HL-60 (cell line): ENCODE data around the gene GTF3C1.

ENCODE experiments used
- DNase-seq, 2 experiments: peaks; one replicate each; pipeline ENCODE4 v3.0.0-alpha.2; 2010 to 2020; ENCODE audit warnings: low read depth in 1 of 2, low spot score in 1 of 2
- H3K27ac ChIP-seq: fragments of 250-450 bp; sonication (Bioruptor Pico); replicated peaks from 2 replicates; pipeline ENCODE4 v1.5.1; 2020; ENCODE audit warnings: mild to moderate bottlenecking, moderate library complexity
- H3K27me3 ChIP-seq: fragments of 250-450 bp; sonication (Bioruptor Pico); 2 replicates; pipeline ENCODE4 v1.5.1; 2021; ENCODE audit warnings: mild to moderate bottlenecking, moderate library complexity; ENCODE audit not compliant: insufficient read depth, poor library complexity, severe bottlenecking
- H3K4me3 ChIP-seq: replicated peaks from 2 replicates; pipeline ENCODE4 v1.5.1; 2011; ENCODE audit warnings: mild to moderate bottlenecking, control low read depth, low read length; ENCODE audit not compliant: insufficient read depth
- GABPA ChIP-seq: IDR thresholded peaks from 2 replicates; pipeline ENCODE4 v1.6.1; 2012; ENCODE audit warnings: low read depth
- POLR2AphosphoS5 ChIP-seq: IDR thresholded peaks from 2 replicates; pipeline ENCODE4 v1.6.1; 2012; ENCODE audit warnings: low read depth
- SPI1 ChIP-seq: IDR thresholded peaks from 2 replicates; pipeline ENCODE4 v1.6.1; 2012; ENCODE audit warnings: low read depth, mild to moderate bottlenecking, borderline replicate concordance
- TF ChIP-seq, protein P1 (sequence below): IDR thresholded peaks from 2 replicates; pipeline ENCODE4 v1.6.1; 2012; ENCODE audit warnings: low read depth; ENCODE audit not compliant: insufficient replicate concordance
- TF ChIP-seq, protein P2 (sequence below): IDR thresholded peaks from one replicate; pipeline ENCODE4 v1.5.1; 2011; ENCODE audit warnings: low read length, control low read depth, inconsistent platforms; ENCODE audit not compliant: insufficient read depth

Gene GTF3C1

DNA sequence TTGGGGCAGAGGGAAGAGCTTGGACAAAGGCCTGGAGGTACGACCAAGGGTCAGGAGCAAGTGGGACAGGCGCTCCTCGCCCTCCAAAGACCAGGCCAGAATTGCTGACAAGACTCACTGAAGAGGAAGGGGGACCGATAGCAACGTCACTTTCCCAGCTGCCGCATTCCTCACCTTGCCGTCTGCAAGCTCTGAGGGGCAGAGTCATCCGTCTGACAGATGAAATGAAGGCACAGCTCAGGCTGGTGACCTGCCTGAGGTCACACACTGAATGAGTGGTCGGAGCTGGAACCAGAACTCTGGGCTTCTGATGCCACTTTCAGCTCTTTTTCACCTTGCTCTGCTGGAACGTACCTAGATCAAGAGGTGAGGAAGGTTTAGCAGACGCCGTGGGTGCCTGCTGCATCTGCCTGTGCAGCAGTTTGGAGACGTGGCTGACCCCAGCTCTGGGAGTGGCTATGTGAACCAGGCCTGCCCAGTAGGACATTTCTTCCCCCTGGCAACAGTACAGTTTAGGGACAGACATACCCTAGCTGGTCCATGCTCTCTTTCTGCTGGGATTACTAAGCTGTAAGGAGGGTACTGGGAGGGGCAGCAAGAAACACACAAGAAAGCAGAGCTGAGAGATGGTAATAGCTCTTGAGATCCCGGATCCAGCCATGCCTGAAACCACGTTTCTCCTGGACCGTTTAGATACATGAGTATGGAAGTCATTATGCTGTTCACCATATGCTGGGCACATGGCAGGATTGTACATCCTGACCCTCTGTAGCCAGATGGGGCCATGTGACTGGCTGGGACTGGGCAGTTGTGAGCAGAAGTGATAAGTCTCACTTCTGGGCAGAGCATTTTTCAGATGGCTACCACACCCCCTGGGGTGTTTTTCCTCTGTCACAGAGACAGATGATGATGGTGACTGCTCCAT, 96.9 kb downstream of the GTF3C1 start:
- peaks cover 9% of the 10 kb centered on the region for H3K27me3 ChIP-seq
- TF ChIP-seq GABPA (no peak), POLR2AphosphoS5 (no peak), SPI1 (no peak)
- TF ChIP-seq, protein P1, sequence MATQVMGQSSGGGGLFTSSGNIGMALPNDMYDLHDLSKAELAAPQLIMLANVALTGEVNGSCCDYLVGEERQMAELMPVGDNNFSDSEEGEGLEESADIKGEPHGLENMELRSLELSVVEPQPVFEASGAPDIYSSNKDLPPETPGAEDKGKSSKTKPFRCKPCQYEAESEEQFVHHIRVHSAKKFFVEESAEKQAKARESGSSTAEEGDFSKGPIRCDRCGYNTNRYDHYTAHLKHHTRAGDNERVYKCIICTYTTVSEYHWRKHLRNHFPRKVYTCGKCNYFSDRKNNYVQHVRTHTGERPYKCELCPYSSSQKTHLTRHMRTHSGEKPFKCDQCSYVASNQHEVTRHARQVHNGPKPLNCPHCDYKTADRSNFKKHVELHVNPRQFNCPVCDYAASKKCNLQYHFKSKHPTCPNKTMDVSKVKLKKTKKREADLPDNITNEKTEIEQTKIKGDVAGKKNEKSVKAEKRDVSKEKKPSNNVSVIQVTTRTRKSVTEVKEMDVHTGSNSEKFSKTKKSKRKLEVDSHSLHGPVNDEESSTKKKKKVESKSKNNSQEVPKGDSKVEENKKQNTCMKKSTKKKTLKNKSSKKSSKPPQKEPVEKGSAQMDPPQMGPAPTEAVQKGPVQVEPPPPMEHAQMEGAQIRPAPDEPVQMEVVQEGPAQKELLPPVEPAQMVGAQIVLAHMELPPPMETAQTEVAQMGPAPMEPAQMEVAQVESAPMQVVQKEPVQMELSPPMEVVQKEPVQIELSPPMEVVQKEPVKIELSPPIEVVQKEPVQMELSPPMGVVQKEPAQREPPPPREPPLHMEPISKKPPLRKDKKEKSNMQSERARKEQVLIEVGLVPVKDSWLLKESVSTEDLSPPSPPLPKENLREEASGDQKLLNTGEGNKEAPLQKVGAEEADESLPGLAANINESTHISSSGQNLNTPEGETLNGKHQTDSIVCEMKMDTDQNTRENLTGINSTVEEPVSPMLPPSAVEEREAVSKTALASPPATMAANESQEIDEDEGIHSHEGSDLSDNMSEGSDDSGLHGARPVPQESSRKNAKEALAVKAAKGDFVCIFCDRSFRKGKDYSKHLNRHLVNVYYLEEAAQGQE = no peak
- TF ChIP-seq, protein P2, sequence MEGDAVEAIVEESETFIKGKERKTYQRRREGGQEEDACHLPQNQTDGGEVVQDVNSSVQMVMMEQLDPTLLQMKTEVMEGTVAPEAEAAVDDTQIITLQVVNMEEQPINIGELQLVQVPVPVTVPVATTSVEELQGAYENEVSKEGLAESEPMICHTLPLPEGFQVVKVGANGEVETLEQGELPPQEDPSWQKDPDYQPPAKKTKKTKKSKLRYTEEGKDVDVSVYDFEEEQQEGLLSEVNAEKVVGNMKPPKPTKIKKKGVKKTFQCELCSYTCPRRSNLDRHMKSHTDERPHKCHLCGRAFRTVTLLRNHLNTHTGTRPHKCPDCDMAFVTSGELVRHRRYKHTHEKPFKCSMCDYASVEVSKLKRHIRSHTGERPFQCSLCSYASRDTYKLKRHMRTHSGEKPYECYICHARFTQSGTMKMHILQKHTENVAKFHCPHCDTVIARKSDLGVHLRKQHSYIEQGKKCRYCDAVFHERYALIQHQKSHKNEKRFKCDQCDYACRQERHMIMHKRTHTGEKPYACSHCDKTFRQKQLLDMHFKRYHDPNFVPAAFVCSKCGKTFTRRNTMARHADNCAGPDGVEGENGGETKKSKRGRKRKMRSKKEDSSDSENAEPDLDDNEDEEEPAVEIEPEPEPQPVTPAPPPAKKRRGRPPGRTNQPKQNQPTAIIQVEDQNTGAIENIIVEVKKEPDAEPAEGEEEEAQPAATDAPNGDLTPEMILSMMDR = no peak
- no peak overlapping the region for H3K27ac ChIP-seq
- no peak overlapping the region for H3K4me3 ChIP-seq
- DNase-seq = no peak

DNA sequence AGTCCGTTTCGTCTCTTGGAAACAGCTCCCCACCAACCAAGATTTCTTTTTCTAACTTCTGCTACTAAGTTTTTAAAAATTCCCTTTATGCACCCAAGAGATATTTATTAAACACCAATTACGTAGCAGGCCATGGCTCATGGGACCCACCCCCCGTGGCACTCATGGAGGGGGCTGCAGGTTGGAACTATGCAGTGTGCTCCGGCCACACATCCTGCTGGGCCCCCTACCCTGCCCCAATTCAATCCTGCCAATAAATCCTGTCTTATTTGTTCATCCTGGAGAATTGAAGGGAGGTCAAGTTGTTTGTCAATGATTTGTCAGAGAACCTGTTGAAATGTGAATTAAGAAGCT, 99.5 kb downstream of the GTF3C1 start:
- DNase-seq = no peak
- TF ChIP-seq SPI1 = no peak
- TF ChIP-seq, protein P1 = no peak
- no peak for TF ChIP-seq GABPA
- TF ChIP-seq, protein P2 = no peak
- TF ChIP-seq POLR2AphosphoS5 = no peak
- Histone ChIP-seq H3K27ac (no peak overlapping the region), H3K4me3 (no peak overlapping the region), H3K27me3 (peaks cover 9% of the 10 kb centered on the region)

DNA sequence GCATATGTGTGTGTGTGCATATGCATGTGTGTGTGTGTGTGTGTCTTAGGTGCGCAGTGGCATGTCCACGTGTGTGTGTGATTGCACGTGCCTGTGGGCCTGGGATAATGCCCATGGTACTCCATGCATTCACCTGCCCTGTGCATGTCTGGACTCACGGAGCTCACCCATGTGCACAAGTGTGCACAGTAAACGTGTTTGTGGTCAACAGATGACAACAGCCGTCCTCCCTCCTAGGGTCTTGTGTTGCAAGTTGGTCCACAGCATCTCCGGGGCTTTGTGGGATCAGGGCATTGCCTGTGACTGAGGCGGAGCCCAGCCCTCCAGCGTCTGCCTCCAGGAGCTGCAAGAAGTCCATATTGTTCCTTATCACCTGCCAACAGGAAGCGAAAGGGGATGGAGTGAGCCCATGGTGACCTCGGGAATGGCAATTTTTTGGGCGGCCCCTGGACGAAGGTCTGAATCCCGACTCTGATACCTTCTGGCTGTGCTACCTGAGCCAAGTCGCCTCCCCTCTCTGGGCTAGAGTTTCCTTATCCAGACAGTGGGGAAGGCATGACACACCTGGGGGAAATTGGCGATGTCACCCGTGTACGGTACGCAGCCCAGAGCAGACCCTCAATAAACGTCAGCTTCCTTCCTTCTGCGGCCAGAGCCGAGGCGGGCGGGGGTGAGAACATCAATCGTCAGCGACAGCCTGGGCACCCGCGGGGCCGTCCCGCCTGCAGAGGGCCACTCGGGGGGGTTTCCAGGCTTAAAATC, 100.1 kb downstream of the GTF3C1 start:
- H3K4me3 ChIP-seq = no peak overlapping the region
- DNase-seq = no peak

More for the DNA sequence above, 100.1 kb downstream of the GTF3C1 start:
- Histone ChIP-seq H3K27me3 (peaks cover 9% of the 10 kb centered on the region), H3K27ac (no peak overlapping the region)
- TF ChIP-seq GABPA (no peak), SPI1 (no peak), POLR2AphosphoS5 (no peak)
- TF ChIP-seq, protein P1 = no peak
- TF ChIP-seq, protein P2 = no peak
